Measurements from ENCODE around the gene SDF4.

DNA sequence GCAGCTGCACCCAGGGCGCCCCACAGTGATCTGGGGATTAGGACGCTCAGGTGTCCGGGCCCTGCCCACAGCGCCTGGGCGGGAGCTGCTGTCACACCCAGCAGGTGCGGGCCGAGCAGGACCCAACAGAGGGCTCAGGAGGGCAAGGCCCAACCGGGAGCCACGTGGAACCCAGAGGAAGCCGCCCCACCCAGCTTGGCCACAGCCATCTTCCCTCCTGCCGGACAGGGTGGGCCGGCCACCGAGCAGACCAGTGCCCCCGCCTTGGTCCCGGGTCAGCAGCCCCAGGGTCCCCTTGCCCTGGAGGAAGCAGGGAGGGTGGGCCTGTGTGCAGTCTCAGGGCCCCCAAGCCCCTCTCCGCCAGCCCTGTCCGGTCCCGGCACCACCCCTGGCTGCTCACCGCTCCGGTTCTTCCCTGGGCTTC, 64.4 kb downstream of the SDF4 start:
- TF ChIP-seq, protein P1, sequence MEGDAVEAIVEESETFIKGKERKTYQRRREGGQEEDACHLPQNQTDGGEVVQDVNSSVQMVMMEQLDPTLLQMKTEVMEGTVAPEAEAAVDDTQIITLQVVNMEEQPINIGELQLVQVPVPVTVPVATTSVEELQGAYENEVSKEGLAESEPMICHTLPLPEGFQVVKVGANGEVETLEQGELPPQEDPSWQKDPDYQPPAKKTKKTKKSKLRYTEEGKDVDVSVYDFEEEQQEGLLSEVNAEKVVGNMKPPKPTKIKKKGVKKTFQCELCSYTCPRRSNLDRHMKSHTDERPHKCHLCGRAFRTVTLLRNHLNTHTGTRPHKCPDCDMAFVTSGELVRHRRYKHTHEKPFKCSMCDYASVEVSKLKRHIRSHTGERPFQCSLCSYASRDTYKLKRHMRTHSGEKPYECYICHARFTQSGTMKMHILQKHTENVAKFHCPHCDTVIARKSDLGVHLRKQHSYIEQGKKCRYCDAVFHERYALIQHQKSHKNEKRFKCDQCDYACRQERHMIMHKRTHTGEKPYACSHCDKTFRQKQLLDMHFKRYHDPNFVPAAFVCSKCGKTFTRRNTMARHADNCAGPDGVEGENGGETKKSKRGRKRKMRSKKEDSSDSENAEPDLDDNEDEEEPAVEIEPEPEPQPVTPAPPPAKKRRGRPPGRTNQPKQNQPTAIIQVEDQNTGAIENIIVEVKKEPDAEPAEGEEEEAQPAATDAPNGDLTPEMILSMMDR (IDR thresholded peaks at IDR 0.05; ENCODE audit: control extremely low read depth in 1 of 3, insufficient read depth in 1 of 3, low read depth in 1 of 3, low read length in 3 of 3) = no peak
- no peak for TF ChIP-seq EZH2 (IDR thresholded peaks at IDR 0.05; ENCODE audit: low read depth, low read length, severe bottlenecking)

Measured in H1 (cell line).